22Rv1 (cell line): ENCODE results near the gene COL3A1.

Experiments used
- ZFX ChIP-seq: fragments of 450-650 bp; IDR thresholded peaks from 2 replicates; pipeline ENCODE4 v1.6.1; 2017; ENCODE audit warnings: antibody characterized with exemption, borderline replicate concordance
- TF ChIP-seq, protein P1 (sequence below): fragments of 450-650 bp; IDR thresholded peaks from 2 replicates; pipeline ENCODE4 v1.5.1; 2017; ENCODE audit warnings: mild to moderate bottlenecking

DNA sequence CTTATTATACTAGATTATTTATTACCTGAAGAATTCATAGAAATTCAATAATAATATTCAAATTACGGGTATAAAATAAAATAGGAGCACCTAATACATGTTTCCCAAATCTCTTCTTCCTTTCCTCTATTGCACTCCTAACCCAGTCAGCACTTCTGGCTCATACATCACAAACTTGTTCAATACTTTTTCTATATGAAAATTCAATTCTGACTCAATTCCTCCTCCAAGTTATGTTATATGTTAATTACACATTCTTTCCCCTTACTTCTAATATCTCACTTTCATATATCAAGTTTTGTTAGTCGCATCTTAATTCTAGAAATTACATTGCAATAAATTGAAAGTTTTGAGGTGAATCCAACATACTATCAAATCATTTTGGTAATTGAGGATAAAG is 17.9 kb upstream of the COL3A1 start:
- TF ChIP-seq, protein P1, sequence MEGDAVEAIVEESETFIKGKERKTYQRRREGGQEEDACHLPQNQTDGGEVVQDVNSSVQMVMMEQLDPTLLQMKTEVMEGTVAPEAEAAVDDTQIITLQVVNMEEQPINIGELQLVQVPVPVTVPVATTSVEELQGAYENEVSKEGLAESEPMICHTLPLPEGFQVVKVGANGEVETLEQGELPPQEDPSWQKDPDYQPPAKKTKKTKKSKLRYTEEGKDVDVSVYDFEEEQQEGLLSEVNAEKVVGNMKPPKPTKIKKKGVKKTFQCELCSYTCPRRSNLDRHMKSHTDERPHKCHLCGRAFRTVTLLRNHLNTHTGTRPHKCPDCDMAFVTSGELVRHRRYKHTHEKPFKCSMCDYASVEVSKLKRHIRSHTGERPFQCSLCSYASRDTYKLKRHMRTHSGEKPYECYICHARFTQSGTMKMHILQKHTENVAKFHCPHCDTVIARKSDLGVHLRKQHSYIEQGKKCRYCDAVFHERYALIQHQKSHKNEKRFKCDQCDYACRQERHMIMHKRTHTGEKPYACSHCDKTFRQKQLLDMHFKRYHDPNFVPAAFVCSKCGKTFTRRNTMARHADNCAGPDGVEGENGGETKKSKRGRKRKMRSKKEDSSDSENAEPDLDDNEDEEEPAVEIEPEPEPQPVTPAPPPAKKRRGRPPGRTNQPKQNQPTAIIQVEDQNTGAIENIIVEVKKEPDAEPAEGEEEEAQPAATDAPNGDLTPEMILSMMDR: no peak
- TF ChIP-seq ZFX: no peak
